Measurements from ENCODE around the gene WNT9A.

The WNT9A gene

DNA sequence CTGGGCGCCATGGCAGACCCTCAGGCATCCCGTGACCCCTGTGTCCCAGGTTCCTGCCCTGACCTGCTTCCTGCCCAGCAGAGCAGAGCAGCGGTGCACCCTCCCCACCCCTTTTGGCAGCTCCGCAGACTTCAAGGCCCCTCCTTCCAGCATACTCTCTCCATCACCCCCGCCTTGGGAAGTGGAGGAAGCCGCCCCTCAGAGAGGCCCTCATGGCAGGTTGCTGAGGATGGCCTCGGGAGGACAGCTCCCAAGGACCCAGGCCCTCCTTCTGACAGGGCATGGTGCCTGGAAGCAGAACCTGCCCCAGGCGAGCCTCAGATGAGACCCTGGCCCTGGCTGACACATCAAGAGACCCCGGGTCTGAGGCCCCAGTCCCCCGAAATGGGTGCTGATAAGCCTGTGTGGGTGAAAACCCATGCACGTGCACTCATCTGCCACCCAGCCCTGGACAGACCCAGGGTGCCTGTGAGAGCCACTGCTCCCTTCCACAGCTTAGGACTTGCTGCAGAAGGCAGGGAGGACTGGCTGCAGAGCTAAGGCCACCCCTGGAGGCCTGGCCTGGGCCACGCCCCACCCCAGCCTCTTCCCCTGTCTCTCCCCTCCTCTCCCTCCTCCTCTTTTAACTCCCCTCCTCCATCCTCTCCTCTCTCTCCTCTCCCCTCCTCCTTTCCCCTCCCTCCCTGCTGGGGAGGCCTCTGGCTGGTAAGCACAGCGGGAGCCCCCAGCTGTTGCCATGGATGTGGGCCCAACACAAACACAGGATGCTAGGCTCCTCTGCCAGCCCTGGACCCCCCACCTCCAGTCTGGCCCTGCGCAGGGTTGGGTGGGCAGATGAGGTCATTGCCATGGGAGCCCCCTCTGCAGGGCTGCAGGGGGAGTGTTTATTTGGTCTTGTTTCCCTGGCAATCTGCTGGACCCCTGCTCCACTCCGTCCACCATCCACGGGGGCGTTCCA lies 33.7 kb downstream of the WNT9A start (continued):
- TF ChIP-seq, protein P1, sequence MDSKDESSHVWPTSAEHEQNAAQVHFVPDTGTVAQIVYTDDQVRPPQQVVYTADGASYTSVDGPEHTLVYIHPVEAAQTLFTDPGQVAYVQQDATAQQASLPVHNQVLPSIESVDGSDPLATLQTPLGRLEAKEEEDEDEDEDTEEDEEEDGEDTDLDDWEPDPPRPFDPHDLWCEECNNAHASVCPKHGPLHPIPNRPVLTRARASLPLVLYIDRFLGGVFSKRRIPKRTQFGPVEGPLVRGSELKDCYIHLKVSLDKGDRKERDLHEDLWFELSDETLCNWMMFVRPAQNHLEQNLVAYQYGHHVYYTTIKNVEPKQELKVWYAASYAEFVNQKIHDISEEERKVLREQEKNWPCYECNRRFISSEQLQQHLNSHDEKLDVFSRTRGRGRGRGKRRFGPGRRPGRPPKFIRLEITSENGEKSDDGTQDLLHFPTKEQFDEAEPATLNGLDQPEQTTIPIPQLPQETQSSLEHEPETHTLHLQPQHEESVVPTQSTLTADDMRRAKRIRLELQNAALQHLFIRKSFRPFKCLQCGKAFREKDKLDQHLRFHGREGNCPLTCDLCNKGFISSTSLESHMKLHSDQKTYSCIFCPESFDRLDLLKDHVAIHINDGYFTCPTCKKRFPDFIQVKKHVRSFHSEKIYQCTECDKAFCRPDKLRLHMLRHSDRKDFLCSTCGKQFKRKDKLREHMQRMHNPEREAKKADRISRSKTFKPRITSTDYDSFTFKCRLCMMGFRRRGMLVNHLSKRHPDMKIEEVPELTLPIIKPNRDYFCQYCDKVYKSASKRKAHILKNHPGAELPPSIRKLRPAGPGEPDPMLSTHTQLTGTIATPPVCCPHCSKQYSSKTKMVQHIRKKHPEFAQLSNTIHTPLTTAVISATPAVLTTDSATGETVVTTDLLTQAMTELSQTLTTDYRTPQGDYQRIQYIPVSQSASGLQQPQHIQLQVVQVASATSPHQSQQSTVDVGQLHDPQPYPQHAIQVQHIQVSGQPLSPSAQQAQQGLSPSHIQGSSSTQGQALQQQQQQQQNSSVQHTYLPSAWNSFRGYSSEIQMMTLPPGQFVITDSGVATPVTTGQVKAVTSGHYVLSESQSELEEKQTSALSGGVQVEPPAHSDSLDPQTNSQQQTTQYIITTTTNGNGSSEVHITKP (tag by site-specific recombination; IDR thresholded peaks at IDR 0.05), result peak; percentile 79
- no peak for TF ChIP-seq KLF10 (tag by site-specific recombination; IDR thresholded peaks at IDR 0.05)
- TF ChIP-seq GLIS2 (tag by site-specific recombination; IDR thresholded peaks at IDR 0.05), result peak; percentile 72
- no peak for TF ChIP-seq ZNF777 (tag by site-specific recombination; IDR thresholded peaks at IDR 0.05; ENCODE audit: borderline replicate concordance)
- TF ChIP-seq ZNF335 (tag by site-specific recombination; conservative IDR thresholded peaks at IDR 0.05), result no peak
- TF ChIP-seq ZSCAN16 (tag by site-specific recombination; IDR thresholded peaks at IDR 0.05), result no peak
- TF ChIP-seq ZNF488 (tag by site-specific recombination; IDR thresholded peaks at IDR 0.05), result no peak
- TF ChIP-seq ZNF549 (tag by site-specific recombination; IDR thresholded peaks at IDR 0.05), result no peak
- no peak for TF ChIP-seq ZNF518A (tag by site-specific recombination; conservative IDR thresholded peaks at IDR 0.05; ENCODE audit: low read depth)
- no peak for TF ChIP-seq ZFP3 (tag by site-specific recombination; IDR thresholded peaks at IDR 0.05; ENCODE audit: low read depth)
- no peak for TF ChIP-seq ZNF426 (tag by site-specific recombination; IDR thresholded peaks at IDR 0.05)
- TF ChIP-seq SCRT2 (tag by site-specific recombination; IDR thresholded peaks at IDR 0.05), result 0 out of 2 replicates have a peak, but pooled peaks have one; percentile 28
- TF ChIP-seq ZSCAN23 (tag by site-specific recombination; IDR thresholded peaks at IDR 0.05), result no peak
- no peak for TF ChIP-seq ZFP41 (tag by site-specific recombination; IDR thresholded peaks at IDR 0.05; ENCODE audit: borderline replicate concordance)
- TF ChIP-seq ZNF37A (tag by site-specific recombination; IDR thresholded peaks at IDR 0.05), result no peak
- no peak for TF ChIP-seq ZNF114 (tag by site-specific recombination; IDR thresholded peaks at IDR 0.05)
- no peak for TF ChIP-seq ZNF394 (tag by site-specific recombination; IDR thresholded peaks at IDR 0.05; ENCODE audit: borderline replicate concordance)
- TF ChIP-seq ZNF610 (tag by site-specific recombination; IDR thresholded peaks at IDR 0.05; ENCODE audit: borderline replicate concordance), result no peak
- TF ChIP-seq, protein P2, sequence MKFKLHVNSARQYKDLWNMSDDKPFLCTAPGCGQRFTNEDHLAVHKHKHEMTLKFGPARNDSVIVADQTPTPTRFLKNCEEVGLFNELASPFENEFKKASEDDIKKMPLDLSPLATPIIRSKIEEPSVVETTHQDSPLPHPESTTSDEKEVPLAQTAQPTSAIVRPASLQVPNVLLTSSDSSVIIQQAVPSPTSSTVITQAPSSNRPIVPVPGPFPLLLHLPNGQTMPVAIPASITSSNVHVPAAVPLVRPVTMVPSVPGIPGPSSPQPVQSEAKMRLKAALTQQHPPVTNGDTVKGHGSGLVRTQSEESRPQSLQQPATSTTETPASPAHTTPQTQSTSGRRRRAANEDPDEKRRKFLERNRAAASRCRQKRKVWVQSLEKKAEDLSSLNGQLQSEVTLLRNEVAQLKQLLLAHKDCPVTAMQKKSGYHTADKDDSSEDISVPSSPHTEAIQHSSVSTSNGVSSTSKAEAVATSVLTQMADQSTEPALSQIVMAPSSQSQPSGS (tag by site-specific recombination; IDR thresholded peaks at IDR 0.05; ENCODE audit: low read depth), result no peak
- TF ChIP-seq ZNF626 (tag by site-specific recombination; IDR thresholded peaks at IDR 0.05), result no peak
- TF ChIP-seq ZNF776 (tag by site-specific recombination; IDR thresholded peaks at IDR 0.05; ENCODE audit: borderline replicate concordance), result no peak

Measured in HEK293 (cell line).